Measurements from ENCODE around the gene CISH.

- TF ChIP-seq, protein P1, sequence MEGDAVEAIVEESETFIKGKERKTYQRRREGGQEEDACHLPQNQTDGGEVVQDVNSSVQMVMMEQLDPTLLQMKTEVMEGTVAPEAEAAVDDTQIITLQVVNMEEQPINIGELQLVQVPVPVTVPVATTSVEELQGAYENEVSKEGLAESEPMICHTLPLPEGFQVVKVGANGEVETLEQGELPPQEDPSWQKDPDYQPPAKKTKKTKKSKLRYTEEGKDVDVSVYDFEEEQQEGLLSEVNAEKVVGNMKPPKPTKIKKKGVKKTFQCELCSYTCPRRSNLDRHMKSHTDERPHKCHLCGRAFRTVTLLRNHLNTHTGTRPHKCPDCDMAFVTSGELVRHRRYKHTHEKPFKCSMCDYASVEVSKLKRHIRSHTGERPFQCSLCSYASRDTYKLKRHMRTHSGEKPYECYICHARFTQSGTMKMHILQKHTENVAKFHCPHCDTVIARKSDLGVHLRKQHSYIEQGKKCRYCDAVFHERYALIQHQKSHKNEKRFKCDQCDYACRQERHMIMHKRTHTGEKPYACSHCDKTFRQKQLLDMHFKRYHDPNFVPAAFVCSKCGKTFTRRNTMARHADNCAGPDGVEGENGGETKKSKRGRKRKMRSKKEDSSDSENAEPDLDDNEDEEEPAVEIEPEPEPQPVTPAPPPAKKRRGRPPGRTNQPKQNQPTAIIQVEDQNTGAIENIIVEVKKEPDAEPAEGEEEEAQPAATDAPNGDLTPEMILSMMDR (IDR thresholded peaks at IDR 0.05; ENCODE audit: insufficient read depth, low read length), result no peak
- TF ChIP-seq REST (IDR thresholded peaks at IDR 0.05; ENCODE audit: insufficient replicate concordance, low read depth) (no peak), GABPA (IDR thresholded peaks at IDR 0.05; ENCODE audit: low read depth) (no peak), POLR2AphosphoS5 (IDR thresholded peaks at IDR 0.05; ENCODE audit: low read depth) (no peak)
These were observed 48.7 kb downstream of the CISH start for GRCh38 chr3:50562861-50563260.

Data from HL-60 (cell line).